Heart left ventricle (tissue), 16 donors: ENCODE measurements around the gene PERM1. TPM values are rescaled to one million over a fixed set of nuclear protein-coding genes. Genes with fewer than 3 reads are reported as not detected.

ENCODE experiments used
- ATAC-seq, 4 donors: fragments of 200-7000 bp; cut with Tn5 transposase; one replicate each; pipeline ENCODE4 v1.9.1; 2020 to 2022; ENCODE audit warnings: moderate library complexity in 4 of 4, mild to moderate bottlenecking in 3 of 4, moderate number of reproducible peaks in 1 of 4
- DNase-seq, 5 donors: peaks; one replicate each; pipeline ENCODE4 v3.0.0-alpha.2; 2020
- H3K27ac ChIP-seq, 12 donors: fragments of 200-600 bp; sonication (generic) in 4 of 12; one replicate each; pipeline versions ENCODE4 v1.5.0 to v1.8.0; 2016 to 2022; ENCODE audit warnings: mild to moderate bottlenecking in 2 of 12
- H3K27me3 ChIP-seq, 9 donors: fragments of 200-600 bp; sonication (generic) in 2 of 9; one replicate each; pipeline versions ENCODE4 v1.5.1 to v1.8.0; 2016 to 2022; ENCODE audit warnings: mild to moderate bottlenecking in 3 of 9
- H3K36me3 ChIP-seq, 9 donors: fragments of 200-600 bp; sonication (generic) in 2 of 9; one replicate each; pipeline versions ENCODE4 v1.5.0 to v1.8.0; 2018 to 2022; ENCODE audit warnings: mild to moderate bottlenecking in 2 of 9
- H3K4me1 ChIP-seq, 12 donors: fragments of 200-600 bp; sonication (generic) in 4 of 12; one replicate each; pipeline versions ENCODE4 v1.5.0 to v1.8.0; 2016 to 2022; ENCODE audit warnings: mild to moderate bottlenecking in 3 of 12
- H3K4me3 ChIP-seq, 12 donors: fragments of 200-600 bp; sonication (generic) in 4 of 12; one replicate each; pipeline versions ENCODE4 v1.5.0 to v1.8.0; 2017 to 2022; ENCODE audit warnings: mild to moderate bottlenecking in 9 of 12, moderate library complexity in 4 of 12
- H3K9me3 ChIP-seq, 12 donors: fragments of 200-600 bp; sonication (generic) in 4 of 12; one replicate each; pipeline versions ENCODE4 v1.5.0 to v1.8.0; 2016 to 2022; ENCODE audit warnings: mild to moderate bottlenecking in 1 of 12
- POLR2A ChIP-seq, 2 donors: fragments of 450-650 bp; IDR thresholded peaks; one replicate each; pipeline ENCODE4 v1.6.1; 2017; ENCODE audit warnings: antibody characterized with exemption in 2 of 2, mild to moderate bottlenecking in 2 of 2, moderate library complexity in 2 of 2
- WGBS, 4 donors: extraction: QIAGEN DNeasy Blood & Tissue Kit in 2 of 4; methylation state at CpG; one replicate each; pipeline versions ENCODE4 v1.1.5 to v1.1.7; 2013 to 2018; 5-methylcytosine and 5-hydroxymethylcytosine counted together
- intact Hi-C, 10 donors: fragments of 100-400 bp; cut with DNase I; formaldehyde crosslinking; loops; one replicate each; pipeline versions ENCODE4 v1.11.1 to v1.14.2; 2022
- polyA plus RNA-seq, 2 donors: library from polyadenylated mRNA; stranded (reverse); fragments of 200-250 nt; gene quantifications; one replicate each; pipeline ENCODE4 v1.2.3, GENCODE V29; 2013
- total RNA-seq, 9 donors: library from RNA; depleted of rRNA in 2 of 9; stranded (reverse); fragments of >200 nt in 2 of 9; fragmentation: NEBNext Ultra II Directional in 3 of 9; extraction: Animal tissue kit (Norgen Biotek cat#: 25700) in 3 of 9; gene quantifications; one replicate each; pipeline versions ENCODE4 v1.1.0 to v1.2.4, GENCODE V29; 2016 to 2023
- TF ChIP-seq, protein P1 (sequence below), 12 donors: fragments of 200-600 bp; sonication (generic) in 4 of 12; IDR thresholded peaks; one replicate each; pipeline versions ENCODE4 v1.5.0 to v1.8.0; 2018 to 2022; ENCODE audit warnings: antibody characterized with exemption in 12 of 12, mild to moderate bottlenecking in 5 of 12
- donor health status: ischemic (EF 13 %, LVEDD 7.1; RV severe dilation, severe dysfunction).
- donor health status: healthy with polysubstance abuse.
- donor health status: DM: no; HTN: yes; CAD: no.
- donor health status: DM: no; HTN: no; CAD: no.
- donor health status: ischemic (EF 25% LVEDD 6.9; RV normal size, moderate dysfunction).
- donor health status: ischemic (EF 25% LVEDD 5.7; RV mildly dilated, moderate dysfunction).
- donor health status: healthy.
- donor health status: DM: yes; HTN: yes; CAD: no.
- donor health status: ischemic (EF 35%, LVEDD 5.7; RV mildly dilated, moderate dysfunction).
- donor health status: nonischemic (EF 11% LVEDD 7.7; RV severe dilation, severe dysfunction).
- donor health status: DM: yes; HTN: yes; CAD: no.
- donor health status: PGD.
- donor health status: ischemic (EF 29% LVEDD 5.4; RV normal size, mild dysfunction).
- donor health status: nonischemic (EF 23%, LVEDD 6.1; RV moderate dilation, normal function).

Gene PERM1
- total and polyA plus RNA-seq, 11 donors: 52.8 to 353 (median 104) TPM

DNA sequence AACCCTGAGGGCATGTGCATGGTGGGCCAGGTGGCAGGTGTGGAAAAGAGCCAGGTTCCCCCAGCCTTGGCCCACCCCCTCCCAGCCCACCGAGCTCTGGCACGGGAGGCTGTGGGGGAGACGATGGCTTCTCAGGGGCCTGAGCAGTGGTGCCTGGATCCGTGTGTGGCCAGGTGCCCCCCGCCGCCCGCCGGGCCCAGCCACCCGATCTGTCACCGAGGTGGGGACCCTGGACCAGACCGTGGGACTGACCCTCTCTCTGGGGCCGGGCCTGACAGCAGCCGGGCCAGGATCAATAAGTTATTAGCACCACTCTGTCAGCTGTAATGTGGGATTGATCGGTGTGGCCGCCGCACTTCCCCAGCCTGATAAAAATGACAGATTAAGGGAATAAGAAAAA lies 44.4 kb downstream of the PERM1 start:
- Histone ChIP-seq H3K4me3 (no peak overlapping the region), H3K36me3 (no peaks in the 10 kb centered on the region), H3K27me3 (peaks cover 8 to 88% (median 57%) of the 10 kb centered on the region in 9 donors), H3K9me3 (no peaks in the 10 kb centered on the region), H3K27ac (no peak overlapping the region), H3K4me1 (peaks cover 10 to 49% (median 33%) of the 10 kb centered on the region in 12 donors)
- TF ChIP-seq POLR2A (IDR thresholded peaks at IDR 0.05): no peak
- TF ChIP-seq, protein P1, sequence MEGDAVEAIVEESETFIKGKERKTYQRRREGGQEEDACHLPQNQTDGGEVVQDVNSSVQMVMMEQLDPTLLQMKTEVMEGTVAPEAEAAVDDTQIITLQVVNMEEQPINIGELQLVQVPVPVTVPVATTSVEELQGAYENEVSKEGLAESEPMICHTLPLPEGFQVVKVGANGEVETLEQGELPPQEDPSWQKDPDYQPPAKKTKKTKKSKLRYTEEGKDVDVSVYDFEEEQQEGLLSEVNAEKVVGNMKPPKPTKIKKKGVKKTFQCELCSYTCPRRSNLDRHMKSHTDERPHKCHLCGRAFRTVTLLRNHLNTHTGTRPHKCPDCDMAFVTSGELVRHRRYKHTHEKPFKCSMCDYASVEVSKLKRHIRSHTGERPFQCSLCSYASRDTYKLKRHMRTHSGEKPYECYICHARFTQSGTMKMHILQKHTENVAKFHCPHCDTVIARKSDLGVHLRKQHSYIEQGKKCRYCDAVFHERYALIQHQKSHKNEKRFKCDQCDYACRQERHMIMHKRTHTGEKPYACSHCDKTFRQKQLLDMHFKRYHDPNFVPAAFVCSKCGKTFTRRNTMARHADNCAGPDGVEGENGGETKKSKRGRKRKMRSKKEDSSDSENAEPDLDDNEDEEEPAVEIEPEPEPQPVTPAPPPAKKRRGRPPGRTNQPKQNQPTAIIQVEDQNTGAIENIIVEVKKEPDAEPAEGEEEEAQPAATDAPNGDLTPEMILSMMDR (IDR thresholded peaks at IDR 0.05): no peak
- 85 to 93% (median 87%) methylated on average over 10 to 16 of the region's 16 CpGs for WGBS, 4 donors
- DNase-seq (no peak), ATAC-seq (no peak)
- intact Hi-C loops: loop anchor here in 2 of 10 donors (1.0 to 2.0 kb wide), 2 partner anchors 32 to 33 kb away; no protein-coding TSS in a partner anchor

DNA sequence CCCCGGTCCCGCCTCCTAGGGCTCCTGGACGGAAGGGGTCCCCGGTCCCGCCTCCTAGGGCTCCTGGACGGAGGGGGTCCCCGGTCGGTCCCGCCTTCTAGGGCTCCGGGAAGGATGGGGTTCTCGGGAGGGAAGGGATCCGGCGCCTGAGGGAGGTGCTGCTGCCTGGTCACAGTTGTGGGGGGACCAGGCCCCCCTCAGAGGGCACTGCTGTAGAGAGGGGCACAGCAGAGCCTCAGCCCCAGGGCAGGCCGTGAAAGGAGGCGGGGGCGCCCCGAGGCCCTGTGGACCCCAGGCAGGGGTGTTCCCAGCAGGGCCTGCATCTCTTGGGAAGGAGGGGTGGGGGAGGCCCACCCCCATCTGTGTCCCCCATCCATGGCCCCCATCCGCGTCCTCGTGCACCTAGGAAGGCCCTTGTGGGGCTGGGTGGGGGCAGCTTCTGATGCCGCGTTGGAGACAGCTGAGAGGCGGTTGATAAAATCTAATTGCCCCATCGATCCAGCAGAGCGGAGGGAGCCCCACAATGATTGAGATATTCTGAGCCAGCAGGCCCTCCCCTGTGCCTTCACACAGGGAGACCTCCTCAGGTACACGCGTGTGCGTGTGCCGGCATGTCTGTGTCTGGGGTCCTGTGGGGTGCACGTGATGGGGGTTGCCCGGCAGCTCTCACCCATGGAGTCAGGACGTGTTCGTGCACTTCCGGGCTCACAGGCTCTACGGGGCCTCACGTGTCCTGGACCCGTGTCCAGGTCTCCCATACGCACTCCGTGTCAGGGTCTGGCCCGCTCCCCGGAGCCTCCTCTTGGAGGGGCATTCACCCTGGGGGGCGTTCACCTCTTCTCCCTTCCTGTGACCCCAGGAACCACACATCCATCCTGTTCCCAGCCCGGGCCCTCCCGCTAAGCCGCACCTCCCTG lies 45.3 kb downstream of the PERM1 start:
- no peaks in the 10 kb centered on the region for H3K36me3 ChIP-seq
- 68 to 78% (median 71%) methylated on average over 30 to 45 of the region's 45 CpGs for WGBS, 4 donors
- intact Hi-C loops: loop anchor here in 2 of 10 donors (1.0 to 2.0 kb wide), 2 partner anchors 31 to 32 kb away; no protein-coding TSS in a partner anchor
- H3K4me1 ChIP-seq: peaks cover 2 to 40% (median 26%) of the 10 kb centered on the region in 12 donors
- ATAC-seq (no peak), DNase-seq (no peak)
- no peak for TF ChIP-seq POLR2A (IDR thresholded peaks at IDR 0.05)
- TF ChIP-seq, protein P1 (IDR thresholded peaks at IDR 0.05): no peak
- peaks cover 5 to 86% (median 51%) of the 10 kb centered on the region in 9 donors for H3K27me3 ChIP-seq
- H3K27ac ChIP-seq: no peak overlapping the region
- H3K9me3 ChIP-seq: no peaks in the 10 kb centered on the region
- no peak overlapping the region for H3K4me3 ChIP-seq

DNA sequence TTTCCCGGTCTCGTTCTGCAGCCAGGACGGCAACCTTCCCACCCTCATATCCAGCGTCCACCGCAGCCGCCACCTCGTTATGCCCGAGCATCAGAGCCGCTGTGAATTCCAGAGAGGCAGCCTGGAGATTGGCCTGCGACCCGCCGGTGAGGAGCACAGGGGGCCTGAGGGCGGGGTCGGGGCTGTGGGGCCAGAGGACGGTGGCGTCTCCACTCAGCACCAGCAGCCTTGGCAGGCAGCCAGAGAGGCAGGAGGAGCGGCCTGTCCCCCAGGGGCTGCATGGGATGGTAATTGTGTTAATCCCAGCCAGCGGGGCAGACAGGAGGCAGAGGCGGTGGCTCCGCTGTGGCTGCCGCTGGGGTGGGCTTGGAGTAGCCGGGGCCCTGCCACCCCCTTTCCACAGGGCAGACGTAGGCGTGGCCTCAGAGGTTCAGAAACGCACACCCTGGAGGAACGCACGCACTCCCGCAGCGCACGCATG lies 46.1 kb downstream of the PERM1 start:
- ATAC-seq (no peak), DNase-seq (peak in 1 of 5 donors; percentile 56)
- 3 to 7% (median 4%) methylated on average over 18 to 30 of the region's 30 CpGs for WGBS, 4 donors
- no peaks in the 10 kb centered on the region for H3K9me3 ChIP-seq
- H3K27ac ChIP-seq: no peak overlapping the region
- peak overlapping the region in 1 of 12 donors; percentile 10 for H3K4me3 ChIP-seq
- intact Hi-C loops: loop anchor here in 1 of 10 donors (2.0 kb wide), 1 partner anchor 31 kb away; no protein-coding TSS in a partner anchor
- no peak for TF ChIP-seq POLR2A (IDR thresholded peaks at IDR 0.05)
- TF ChIP-seq, protein P1 (IDR thresholded peaks at IDR 0.05): no peak
- peaks cover 0 to 32% (median 18%) of the 10 kb centered on the region in 12 donors for H3K4me1 ChIP-seq
- peaks cover 0 to 82% (median 43%) of the 10 kb centered on the region in 9 donors for H3K27me3 ChIP-seq
- no peaks in the 10 kb centered on the region for H3K36me3 ChIP-seq
